Measurements from ENCODE around the gene BRD4.
A peak's percentile ranks its signal among the peaks of the same experiment; 100 is the strongest.

Gene BRD4

DNA sequence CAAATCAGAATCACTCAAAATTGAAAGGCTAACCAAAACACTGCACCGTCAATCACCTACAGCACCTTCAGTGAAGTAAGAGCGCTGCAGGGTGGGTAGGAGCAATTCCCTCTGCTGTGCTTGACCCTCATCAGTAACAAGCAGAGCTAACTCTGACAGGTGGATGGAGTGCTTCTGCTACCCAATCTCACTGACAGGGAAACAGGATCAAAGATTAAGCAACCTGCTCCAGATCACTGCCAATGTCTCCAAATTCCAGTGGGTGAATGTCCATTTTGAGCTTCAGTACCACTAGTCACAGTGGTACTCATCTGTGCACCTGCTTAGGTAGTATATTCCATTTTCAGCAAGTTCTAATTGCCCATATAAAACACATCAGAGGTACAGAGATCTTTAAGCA is 25.2 kb downstream of the BRD4 start:
- DNase-seq = no peak

DNA sequence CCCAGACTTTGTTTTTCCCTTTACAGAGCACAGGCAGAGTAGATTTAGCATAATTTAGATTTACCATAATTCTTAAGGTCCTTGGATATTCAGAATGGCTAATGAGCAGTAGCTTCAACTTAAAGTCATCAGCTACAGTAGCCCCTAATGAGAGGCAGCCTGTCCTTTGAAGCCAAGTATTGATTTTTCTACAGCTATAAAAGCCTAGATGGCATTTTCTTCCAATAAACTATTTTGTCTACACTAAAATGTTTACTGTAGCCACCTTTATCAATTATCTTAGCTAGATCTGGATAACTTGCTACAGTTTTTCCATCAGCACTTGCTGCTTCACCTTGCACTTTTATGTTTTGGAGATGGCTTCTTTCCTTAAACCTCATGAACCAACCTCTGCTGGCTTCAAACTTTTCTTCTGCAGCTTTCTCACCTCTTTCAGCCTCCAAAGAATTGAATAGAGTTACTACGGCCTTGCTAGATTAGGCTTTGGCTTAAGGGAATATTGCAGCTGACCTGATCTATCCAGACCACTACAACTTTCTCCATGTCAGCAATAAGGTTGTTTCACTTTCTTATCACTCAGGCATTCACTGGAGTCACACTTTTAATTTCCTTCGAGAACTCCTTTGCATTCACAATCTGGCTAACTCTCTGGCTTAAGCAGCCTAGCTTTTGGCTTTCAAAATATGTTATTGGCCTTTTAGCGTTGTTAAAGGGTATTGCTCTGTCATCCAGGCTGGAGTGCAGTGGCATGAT is 26.6 kb downstream of the BRD4 start:
- no peak for DNase-seq

DNA sequence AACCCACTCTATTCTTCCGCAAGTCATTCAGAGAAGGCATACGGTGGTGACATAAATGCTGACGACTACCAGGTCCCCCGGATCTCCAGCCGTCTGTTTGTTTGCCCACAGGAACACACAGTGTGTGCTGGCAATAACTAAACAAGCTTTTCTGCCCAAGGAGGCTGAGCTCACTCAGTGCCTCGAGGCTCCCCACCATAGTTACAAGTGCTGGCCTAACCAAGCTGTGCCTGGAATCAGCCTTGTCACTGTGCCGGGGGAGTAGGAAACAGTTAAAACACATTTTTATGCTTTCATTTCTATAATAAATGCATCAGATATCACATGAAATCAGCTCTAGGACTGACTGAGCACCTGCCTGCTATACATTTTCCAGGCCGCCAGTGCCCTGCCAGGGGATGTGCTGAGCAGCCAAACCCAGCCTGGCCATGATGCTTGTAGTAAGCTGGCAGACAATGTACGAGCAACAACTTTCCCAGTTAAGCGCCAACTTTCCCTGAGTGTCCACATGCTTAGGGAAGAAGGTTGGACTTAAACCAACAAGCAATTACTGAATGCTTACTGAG is 28.1 kb downstream of the BRD4 start:
- DNase-seq = no peak

DNA sequence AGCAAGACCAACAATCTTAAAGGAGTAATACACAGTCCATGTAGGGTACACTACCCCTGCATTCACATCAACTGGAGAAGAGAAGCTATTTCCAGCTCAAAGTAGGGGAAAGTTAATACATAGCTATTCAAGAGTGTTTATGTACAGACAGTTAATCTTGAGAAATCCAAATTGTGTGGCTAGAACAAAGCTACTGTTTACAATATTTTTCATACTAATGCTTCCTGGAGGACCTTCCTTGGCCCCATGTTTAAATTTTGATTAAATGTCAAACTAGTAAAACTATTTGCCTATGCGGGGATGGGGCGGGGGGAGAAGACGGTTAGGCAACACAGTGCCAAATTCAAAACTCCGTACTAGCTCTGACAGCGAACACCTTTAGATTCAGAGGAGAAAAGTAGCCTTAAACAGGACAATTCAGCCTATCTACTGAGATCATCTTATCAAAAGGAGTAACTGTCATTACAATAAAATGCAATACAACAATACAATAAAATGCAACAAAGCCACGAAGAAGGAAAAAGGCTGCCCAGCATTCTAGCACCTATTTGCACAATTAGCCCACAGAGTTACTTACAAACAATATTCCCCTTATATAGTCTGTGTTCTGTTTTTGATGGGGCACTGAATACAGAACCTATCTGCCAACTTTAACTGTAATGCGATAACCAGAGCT is 29.1 kb downstream of the BRD4 start:
- no peak for DNase-seq

DNA sequence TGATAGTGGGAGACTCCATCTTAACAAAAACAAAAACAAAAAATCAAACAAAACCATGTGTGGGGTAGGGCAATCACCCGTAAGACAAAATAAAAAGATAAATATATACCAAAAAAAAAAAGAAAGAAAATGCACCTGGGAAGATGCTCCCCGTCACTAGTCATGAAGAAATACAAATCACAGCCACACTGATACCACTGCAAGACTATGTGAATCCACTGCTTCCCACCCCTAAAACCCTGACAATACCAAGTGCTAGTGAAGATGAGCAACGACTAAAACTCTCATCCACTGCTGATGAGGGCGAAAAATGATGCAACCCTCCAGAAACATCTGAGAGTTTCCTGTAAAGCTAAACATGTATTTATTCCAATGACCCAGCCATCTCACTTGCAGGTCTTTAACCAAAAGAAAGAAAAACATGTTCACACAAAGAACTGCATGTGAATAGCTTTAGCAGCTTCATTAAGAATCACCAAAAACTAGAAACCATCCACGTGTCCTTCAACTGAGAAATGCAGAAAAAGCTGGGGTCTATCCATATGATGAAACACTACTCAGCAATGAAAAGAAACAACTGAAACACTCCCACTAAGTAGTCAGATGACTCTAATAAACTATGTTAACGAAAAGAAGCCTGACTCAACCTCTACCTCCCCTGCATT is 31.7 kb downstream of the BRD4 start:
- DNase-seq = no peak

DNA sequence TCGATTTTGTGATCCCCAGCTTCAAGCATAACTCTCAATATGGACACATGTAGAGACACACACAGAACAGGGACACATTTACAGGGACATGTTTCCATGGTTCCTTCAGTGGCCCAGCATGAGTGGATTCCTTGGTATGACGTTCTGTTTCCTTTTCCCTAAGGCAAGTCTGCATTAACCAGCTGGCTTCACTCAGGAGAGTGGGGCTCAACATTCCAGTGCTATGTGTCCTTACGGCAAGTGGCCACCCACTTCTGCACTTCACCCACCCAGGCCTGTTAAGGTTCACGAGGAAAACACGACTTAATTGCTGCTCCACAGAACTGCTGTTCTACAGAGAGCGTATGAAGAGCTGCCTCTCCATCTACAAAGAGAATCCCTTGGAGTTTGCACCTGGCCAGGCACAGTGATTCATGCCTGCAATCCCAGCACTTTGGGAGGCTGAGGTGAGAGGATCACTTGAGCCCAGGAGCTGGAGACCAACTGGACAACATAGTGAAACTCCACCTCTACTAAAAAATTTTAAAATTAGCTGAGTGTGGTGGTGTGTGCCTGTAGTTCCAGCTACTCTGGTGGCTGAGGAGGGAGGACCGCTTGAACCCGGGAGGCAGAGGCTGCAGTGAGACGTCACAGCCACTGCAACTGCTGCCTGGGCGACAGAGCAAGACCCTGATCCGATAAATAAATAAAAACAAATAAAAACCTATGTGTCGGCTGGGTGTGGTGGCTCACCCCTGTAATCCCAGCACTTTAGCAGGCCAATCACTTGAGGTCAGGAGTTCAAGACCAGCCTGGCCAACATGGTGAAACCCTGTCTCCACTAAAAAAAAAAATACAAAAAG is 32.5 kb downstream of the BRD4 start:
- no peak for DNase-seq

DNA sequence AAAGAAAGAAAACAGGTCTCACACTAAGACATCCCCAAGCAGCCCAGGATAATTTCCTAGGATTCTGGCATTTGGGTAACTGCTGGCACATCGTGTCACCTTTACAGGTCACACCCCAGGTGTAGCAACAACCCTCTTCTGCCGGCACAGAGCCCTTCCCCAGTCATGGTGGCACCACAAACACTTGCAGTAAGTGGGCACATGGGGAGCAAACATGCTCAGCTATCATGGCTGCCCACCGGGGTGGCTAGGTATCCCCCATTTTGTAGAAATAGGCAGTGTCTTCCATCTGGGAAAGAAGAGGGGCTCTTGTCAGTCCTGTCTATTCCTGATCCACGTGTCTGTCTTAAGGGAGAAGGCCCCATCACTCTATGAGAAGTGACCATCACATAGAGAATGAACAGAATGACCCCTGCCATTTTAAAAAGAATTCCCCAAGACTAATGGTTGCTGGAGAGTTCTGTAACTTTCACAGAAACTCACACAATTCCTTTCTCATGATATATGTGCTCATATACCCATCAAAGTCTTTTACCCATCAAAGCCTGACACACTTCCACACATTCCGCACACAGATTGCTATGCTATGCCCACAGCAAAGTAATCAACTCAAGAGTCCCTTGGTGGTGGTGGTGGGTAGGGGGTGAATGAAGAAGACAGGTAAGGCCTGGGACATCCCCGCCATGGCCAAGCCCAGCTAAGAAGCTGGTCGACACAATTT is 33.3 kb downstream of the BRD4 start:
- DNase-seq = no peak

DNA sequence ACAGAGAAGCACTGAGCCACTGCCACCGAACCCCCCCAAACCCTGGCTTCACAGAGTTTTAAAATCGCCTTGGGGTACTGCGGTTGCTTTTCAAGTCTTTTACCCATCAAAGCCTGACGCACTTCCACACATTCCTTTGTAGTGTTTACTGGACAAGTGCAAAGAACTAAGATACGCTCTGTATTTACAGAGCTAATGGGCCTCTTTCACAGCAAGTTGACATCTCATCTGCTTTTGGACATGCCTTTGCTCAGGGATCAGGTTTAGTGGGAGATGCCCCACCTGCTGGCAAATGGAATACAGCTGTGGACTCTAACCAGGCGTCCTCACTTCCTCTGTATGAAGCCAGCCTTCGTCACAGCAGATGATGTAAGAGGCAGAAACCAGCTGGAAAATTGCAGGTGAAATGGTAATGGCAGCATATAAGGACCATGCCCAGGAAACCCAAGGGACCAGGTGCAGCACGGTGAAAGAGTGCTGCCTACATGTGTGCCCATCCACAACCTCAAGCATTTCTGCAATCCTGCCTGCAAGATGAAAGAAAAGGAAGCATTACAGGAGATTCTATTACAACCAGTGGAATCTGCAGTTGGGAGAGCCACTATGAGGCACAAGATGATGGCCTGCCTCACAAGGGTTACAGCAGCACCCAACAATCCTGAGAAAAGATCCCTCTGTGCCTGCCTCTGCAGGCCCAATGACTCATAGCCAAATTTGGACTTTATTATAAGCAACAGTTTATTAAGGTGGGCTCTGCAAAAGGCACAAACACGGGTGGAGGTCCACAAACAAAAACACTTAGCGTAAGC is 34.7 kb downstream of the BRD4 start:
- no peak for DNase-seq

DNA sequence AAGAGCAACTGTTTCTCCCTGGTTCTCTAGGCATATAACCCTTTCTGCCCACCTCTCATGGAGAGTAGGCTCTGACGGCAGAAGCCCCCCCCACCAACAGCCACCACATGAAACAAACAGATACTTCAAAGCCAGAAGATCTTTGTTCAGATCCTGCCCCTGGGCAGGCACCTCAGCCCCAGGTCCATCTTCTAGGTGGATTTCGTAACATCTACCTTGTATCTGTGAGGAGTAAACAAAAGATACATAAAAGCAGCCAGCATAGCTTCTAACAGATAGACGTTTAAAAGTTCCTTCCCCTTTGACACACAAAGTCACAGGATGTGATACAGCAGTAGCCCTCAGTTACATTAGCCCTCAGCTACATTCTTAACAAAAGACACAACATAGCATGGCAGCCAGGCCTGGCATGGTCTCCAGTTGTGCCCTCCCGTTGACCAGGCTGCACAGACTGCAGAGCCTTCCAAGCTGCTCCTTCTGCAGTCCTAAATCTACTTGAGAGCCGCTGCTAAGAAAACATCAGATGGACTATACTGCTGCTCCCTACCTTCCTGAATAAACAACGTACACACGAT is 35.4 kb downstream of the BRD4 start:
- DNase-seq = no peak

DNA sequence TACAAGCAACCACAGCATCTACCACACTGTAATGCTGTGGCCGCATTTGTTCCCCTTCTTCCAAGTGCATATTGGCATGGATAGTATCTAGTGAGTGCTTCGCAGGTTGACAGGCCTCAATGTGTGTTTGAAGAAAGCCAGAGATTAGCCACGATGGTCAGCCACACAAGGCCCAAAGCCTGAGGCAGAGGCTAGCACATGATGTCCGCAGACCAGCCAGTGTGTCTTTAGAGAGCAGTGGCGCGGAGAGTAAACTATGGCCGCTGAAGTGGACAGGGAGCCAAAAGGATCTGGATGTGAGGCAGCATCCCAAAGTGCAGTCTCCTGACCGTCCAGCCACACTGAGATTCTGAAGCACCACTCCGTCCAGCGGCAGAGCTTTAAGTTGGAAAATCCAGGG is 36.0 kb downstream of the BRD4 start:
- no peak for DNase-seq

DNA sequence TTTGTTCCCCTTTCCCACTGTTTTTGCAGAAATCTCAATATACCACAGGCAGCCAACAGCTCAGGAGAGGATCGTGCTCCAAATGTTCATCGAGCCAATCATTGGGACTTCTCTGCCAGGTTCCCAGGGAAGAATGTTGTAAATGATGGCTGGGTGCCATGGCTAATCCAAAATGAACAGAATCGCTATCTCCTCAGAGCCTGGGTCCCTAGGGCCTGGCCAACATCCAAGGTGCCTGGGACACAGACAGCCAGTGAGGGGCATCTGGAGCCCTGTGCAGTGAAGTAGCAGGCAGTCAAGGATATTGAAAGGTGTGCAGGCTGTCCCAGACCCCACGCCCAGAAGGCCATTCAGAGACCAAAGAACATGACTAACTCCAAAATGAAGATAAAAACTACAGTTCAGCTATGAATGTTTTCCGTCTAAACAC is 37.8 kb downstream of the BRD4 start:
- DNase-seq = no peak

DNA sequence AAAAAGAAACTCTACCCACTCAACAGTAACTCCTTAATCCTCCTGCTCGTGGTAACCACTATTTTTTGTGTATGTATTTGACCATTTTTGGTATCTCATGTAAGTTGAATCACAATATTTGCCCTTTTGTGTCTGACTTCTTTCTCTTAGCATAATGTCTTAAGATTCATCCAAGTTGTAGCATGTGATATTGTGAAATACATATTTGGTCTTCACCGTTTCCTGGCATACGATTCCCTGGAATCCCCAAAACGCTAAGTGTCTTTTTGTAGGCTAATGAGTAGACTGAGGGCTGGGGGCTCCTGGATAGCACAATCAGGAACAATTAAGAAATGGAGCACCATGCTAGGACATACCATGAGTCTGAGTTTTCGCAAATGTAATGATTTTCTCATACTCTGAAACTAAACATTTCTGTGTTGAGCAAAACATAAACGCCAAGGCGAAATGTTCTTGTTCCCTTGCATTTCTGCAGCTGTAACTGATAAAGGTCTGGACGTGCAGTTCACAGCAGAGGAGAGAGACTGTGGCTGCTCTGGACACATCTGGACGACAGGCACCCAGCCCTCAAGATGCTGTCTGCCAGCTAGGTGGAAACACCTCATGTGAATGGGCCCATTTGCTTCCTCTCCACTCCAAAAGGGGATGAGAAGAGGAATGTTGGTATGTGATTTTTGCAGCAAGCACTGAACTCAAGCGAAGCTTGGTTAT is 38.4 kb downstream of the BRD4 start:
- no peak for DNase-seq

DNA sequence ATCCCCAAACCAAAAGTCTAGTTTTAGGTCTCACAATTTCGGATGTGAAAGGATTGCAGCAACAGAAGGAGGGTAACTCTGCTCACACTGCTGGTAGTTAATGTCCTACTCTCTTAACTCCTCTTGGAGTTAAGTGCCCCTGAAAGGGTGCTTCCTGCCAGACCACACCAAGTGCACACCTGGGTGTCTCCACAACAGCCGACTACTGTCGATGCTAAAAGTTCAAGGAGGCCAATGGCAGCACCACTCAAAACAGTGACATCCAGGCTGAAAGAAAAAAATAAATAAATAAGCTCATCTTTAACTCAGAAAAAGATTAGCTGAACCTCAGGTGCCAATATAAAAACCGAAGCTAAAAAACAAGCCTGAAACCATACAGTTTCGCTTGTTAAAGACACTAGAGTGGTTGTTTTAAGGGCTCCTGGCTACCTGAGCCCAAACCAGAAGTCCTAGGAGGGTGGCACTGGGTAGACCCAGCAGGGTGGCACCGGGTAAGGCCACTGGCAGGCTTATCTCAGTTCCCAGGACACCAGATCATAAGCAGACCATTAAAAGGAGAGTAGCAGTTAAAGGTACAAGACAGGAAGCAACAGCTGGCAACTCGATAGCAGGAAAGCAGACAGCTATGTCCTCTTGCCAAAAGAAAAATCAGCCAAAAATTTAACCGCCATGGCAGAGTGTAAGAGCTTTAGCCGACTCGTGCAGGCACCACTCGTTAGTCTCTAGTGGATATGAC is 39.3 kb downstream of the BRD4 start:
- DNase-seq = no peak

DNA sequence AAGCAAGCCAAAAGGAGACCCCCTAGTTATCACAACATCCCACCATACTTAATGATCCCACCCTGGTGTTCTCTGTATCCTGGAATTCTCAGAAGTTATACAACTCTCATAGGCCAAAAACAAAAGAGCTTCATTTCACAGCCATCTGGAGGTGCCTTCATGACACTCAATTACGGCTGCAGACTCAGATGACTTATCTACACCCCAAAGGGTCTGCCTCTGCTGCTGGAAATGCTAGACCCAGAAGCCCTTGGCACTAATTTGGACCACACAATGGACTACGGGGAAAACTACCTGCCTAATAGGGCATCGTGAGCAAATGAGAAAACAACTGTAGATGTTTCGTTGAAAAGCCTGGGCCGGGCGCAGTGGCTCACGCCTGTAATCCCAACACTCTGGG is 40.2 kb downstream of the BRD4 start:
- no peak for DNase-seq

DNA sequence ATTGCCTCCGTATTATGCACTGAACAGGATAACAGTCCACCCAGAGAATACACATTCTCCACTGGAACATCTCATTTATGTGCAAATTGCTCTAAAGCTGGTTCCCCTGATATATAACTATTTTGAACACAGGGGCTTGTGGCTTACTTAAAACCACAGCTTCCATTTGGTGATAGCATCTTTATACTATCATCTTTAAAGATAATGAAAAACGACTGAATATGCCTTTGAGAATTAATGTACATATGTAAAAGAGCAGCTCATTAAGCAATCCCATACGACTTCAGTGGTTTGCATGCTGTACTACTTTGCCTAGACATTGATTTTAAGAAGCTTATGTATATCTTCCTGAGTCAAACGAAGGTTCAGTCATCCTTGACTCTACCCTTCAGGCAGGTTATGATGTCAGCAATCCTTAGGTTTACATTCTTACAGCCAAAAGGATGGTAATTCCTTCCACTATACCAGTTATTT is 40.8 kb downstream of the BRD4 start:
- no peak for DNase-seq

DNA sequence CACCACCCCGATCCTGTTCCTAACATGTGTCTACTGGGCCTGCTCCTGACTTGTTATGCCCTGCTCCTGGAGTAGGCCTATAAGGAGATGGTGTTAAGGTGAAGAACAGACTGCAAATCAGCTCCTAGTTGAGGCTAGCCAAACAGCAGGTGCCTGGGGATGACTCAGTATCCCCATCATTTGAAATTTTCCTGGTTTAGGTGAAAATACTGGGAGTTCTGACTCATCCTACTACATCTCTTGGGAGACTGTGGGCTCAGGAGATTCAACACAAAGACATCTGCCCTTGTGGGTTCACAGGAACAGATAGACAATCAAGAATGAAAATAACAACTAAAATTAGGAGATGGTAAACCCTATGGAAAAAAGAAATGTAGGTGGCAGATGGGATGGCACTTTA is 41.2 kb downstream of the BRD4 start:
- DNase-seq = no peak

DNA sequence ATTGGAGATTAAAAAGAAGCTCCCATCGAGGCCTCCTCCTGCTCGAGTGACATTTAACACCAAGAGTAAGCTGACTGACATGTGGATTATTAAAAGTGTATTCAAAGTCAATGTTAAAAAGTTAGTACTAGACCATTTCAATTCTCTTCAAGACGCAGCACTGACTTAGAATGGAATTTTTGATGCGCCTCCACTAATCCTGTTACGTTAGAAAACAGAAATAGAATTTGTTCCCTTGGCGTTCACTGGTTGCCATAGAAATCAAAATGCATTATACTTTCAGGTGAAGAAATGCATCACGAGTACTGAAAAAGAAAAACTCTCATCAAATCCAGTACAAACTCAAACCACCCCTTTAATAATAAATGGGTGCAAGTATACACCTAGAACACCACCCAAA is 42.2 kb downstream of the BRD4 start:
- no peak for DNase-seq

DNA sequence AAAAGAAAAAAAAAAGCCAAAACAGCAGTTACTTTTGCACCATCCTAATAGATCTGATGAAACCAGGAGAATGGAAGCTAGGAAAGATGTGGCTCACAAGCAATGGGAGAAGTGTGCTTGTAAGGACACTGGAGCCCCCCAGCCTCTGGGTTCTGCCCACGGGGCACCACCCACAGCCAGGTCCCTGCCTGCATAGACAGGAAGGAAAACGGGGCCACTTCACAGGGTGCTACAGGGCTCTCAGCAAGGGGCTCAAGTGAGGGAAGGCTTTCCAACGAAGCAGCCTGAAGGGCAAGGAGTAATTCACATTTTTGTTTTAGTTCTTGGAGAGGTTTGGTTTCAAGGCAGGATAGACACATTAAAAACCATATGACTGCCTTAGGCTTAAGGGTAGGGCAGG is 42.7 kb downstream of the BRD4 start:
- DNase-seq = peak; percentile 70
